ENCODE measurements around the gene AKT1S1. TPM values are rescaled to one million over a fixed set of nuclear protein-coding genes. Genes with fewer than 3 reads are reported as not detected.
A peak's percentile ranks its signal among the peaks of the same experiment; 100 is the strongest.

Gene AKT1S1
- total and polyA plus RNA-seq, 7 donors: 48.0 to 103 (median 57.7) TPM

- Histone ChIP-seq H3K27me3 (ENCODE audit: insufficient read depth in 3 of 3, low read length in 2 of 3) (no peaks in the 10 kb centered on the region), H3K4me3 (no peak overlapping the region), H3K27ac (no peak overlapping the region), H3K4me1 (peaks cover 12% of the 10 kb centered on the region), H3K36me3 (ENCODE audit: insufficient read depth in 1 of 2, low read depth in 1 of 2) (peaks cover 0 to 56% of the 10 kb centered on the region in 2 donors), H3K9me3 (no peaks in the 10 kb centered on the region)
- no peak for TF ChIP-seq CTCF (IDR thresholded peaks at IDR 0.05)
- DNase-seq: peak in 1 of 2 donors; percentile 50
- 90 to 93% (median 91%) methylated on average over 24 of the region's 24 CpGs for WGBS, 3 donors
- no peak for ATAC-seq
- intact Hi-C loops (cut with DNase I): no loop called here
Measured at GRCh38 chr19:49920624-49921363, 43.6 kb upstream of the AKT1S1 start.

GRCh38 chr19:49918089-49918488, 40.9 kb upstream of the AKT1S1 start:
- ATAC-seq: no peak
- peaks cover 0 to 49% of the 10 kb centered on the region in 2 donors for H3K36me3 ChIP-seq (ENCODE audit: insufficient read depth in 1 of 2, low read depth in 1 of 2)

GRCh38 chr19:49916839-49917733, 39.9 kb upstream of the AKT1S1 start:
- 73 to 83% (median 77%) methylated on average over 21 of the region's 21 CpGs for WGBS, 3 donors

More at GRCh38 chr19:49918089-49918488, 40.9 kb upstream of the AKT1S1 start:
- intact Hi-C loops (cut with DNase I): no loop called here
- DNase-seq: no peak
- Histone ChIP-seq H3K4me3 (no peak overlapping the region), H3K9me3 (no peaks in the 10 kb centered on the region), H3K4me1 (no peaks in the 10 kb centered on the region), H3K27ac (no peak overlapping the region), H3K27me3 (ENCODE audit: insufficient read depth in 3 of 3, low read length in 2 of 3) (no peaks in the 10 kb centered on the region)
- TF ChIP-seq CTCF (IDR thresholded peaks at IDR 0.05): no peak
- 91 to 95% (median 93%) methylated on average over 8 of the region's 8 CpGs for WGBS, 3 donors

GRCh38 chr19:49915271-49915670, 38.1 kb upstream of the AKT1S1 start:
- H3K9me3 ChIP-seq: no peaks in the 10 kb centered on the region
- DNase-seq (no peak), ATAC-seq (no peak)
- intact Hi-C loops (cut with DNase I): no loop called here
- no peak overlapping the region for H3K27ac ChIP-seq
- H3K36me3 ChIP-seq (ENCODE audit: insufficient read depth in 1 of 2, low read depth in 1 of 2): peaks cover 0 to 58% of the 10 kb centered on the region in 2 donors
- H3K4me3 ChIP-seq: no peak overlapping the region
- no peaks in the 10 kb centered on the region for H3K4me1 ChIP-seq
- TF ChIP-seq CTCF (IDR thresholded peaks at IDR 0.05): no peak
- 97 to 99% (median 97%) methylated on average over 6 of the region's 6 CpGs for WGBS, 3 donors
- no peaks in the 10 kb centered on the region for H3K27me3 ChIP-seq (ENCODE audit: insufficient read depth in 3 of 3, low read length in 2 of 3)

More at GRCh38 chr19:49916839-49917733, 39.9 kb upstream of the AKT1S1 start:
- Histone ChIP-seq H3K4me3 (no peak overlapping the region), H3K36me3 (ENCODE audit: insufficient read depth in 1 of 2, low read depth in 1 of 2) (peaks cover 0 to 50% of the 10 kb centered on the region in 2 donors), H3K4me1 (no peaks in the 10 kb centered on the region), H3K27me3 (ENCODE audit: insufficient read depth in 3 of 3, low read length in 2 of 3) (no peaks in the 10 kb centered on the region), H3K27ac (no peak overlapping the region), H3K9me3 (no peaks in the 10 kb centered on the region)
- TF ChIP-seq CTCF (IDR thresholded peaks at IDR 0.05): no peak
- intact Hi-C loops (cut with DNase I): no loop called here
- no peak for DNase-seq
- ATAC-seq: peak; percentile 27 to 34 (median 32)

Measured in psoas muscle (tissue), 8 donors.